Jurkat, Clone E6-1 (cell line): Measurements from ENCODE around the gene ERAL1. TPM values are rescaled to one million over a fixed set of nuclear protein-coding genes. Genes with fewer than 3 reads are reported as not detected.
"Not testable (repeated sequence)": the region's sequence is repeated elsewhere in the genome, so short reads cannot be mapped to it uniquely, and the experiment has no call there.

Experiments used
- DNase-seq: peaks from one replicate; pipeline ENCODE4 v3.0.0-alpha.2; 2011; ENCODE audit warnings: low read depth, low spot score
- H3K4me3 ChIP-seq: 2 replicates; pipeline ENCODE4 v1.5.1; 2011; ENCODE audit warnings: mild to moderate bottlenecking, low read length, control low read depth, moderate library complexity
- polyA plus RNA-seq: library from polyadenylated mRNA; unstranded; fragments of >200 nt; gene quantifications from one replicate; pipeline ENCODE4 v1.2.1, GENCODE V29; 2012; ENCODE audit warnings: missing spikeins; ENCODE audit not compliant: insufficient read length, insufficient read depth

ERAL1 gene
- 83.4 TPM for polyA plus RNA-seq

- peak within 1 kb of the TSS; percentile 94 for H3K4me3 ChIP-seq
- peak; percentile 82 for DNase-seq
Measured at GRCh38 chr17:28854457-28855335, at the start of gene ERAL1. Gene ERAL1, plus strand, starts transcription at chr17:28855016. Its CDS starts 19 bp downstream, at chr17:28855035.

GRCh38 chr17:28807925-28808634 is 46.7 kb upstream of the ERAL1 start:
- no peak for DNase-seq
- no peak overlapping the region for H3K4me3 ChIP-seq

GRCh38 chr17:28810437-28810836 is 44.4 kb upstream of the ERAL1 start:
- no peak for DNase-seq
- H3K4me3 ChIP-seq: no peak overlapping the region

GRCh38 chr17:28811651-28812090 is 43.1 kb upstream of the ERAL1 start:
- DNase-seq: peak; percentile 27
- peak overlapping the region; percentile 87 for H3K4me3 ChIP-seq

- H3K4me3 ChIP-seq: peak overlapping the region; percentile 87
- DNase-seq: peak; percentile 94
Measured at GRCh38 chr17:28812091-28812747, 42.6 kb upstream of the ERAL1 start.

GRCh38 chr17:28812748-28813377 is 42.0 kb upstream of the ERAL1 start:
- peak; percentile 78 for DNase-seq
- peak overlapping the region; percentile 87 for H3K4me3 ChIP-seq

- no peak for DNase-seq
Measured at GRCh38 chr17:28816540-28816939, 38.3 kb upstream of the ERAL1 start.

GRCh38 chr17:28818819-28819221 is 36.0 kb upstream of the ERAL1 start:
- DNase-seq: no peak
- H3K4me3 ChIP-seq: no peak overlapping the region

More at GRCh38 chr17:28816540-28816939, 38.3 kb upstream of the ERAL1 start:
- no peak overlapping the region for H3K4me3 ChIP-seq

GRCh38 chr17:28819582-28819981 is 35.2 kb upstream of the ERAL1 start:
- DNase-seq: no peak
- no peak overlapping the region for H3K4me3 ChIP-seq

GRCh38 chr17:28827672-28828071 is 27.1 kb upstream of the ERAL1 start:
- DNase-seq: no peak
- no peak overlapping the region for H3K4me3 ChIP-seq

GRCh38 chr17:28828294-28829040 is 26.3 kb upstream of the ERAL1 start:
- no peak for DNase-seq

GRCh38 chr17:28834420-28834819 is 20.4 kb upstream of the ERAL1 start:
- no peak for DNase-seq
- H3K4me3 ChIP-seq: no peak overlapping the region

More at GRCh38 chr17:28828294-28829040, 26.3 kb upstream of the ERAL1 start:
- H3K4me3 ChIP-seq: no peak overlapping the region

- not testable (repeated sequence) for DNase-seq, H3K4me3 ChIP-seq
Measured at GRCh38 chr17:28836541-28836940, 18.3 kb upstream of the ERAL1 start.

GRCh38 chr17:28839221-28839620 is 15.6 kb upstream of the ERAL1 start:
- no peak for DNase-seq
- no peak overlapping the region for H3K4me3 ChIP-seq

GRCh38 chr17:28841901-28842281 is 12.9 kb upstream of the ERAL1 start:
- DNase-seq: no peak
- H3K4me3 ChIP-seq: peak overlapping the region; percentile 76

- H3K4me3 ChIP-seq: peak within 1 kb of the TSS; percentile 76
- peak; percentile 70 for DNase-seq
Measured at GRCh38 chr17:28842282-28843012, 12.4 kb upstream of the ERAL1 start, which contains the start of gene FAM222B. Gene FAM222B, minus strand, starts transcription at chr17:28842790. Its CDS starts 76,123 bp downstream, at chr17:28766667.

- DNase-seq: no peak
- H3K4me3 ChIP-seq: no peak overlapping the region
Measured at GRCh38 chr17:28843816-28844148, 11.0 kb upstream of the ERAL1 start.

GRCh38 chr17:28846231-28846630 is 8.6 kb upstream of the ERAL1 start:
- H3K4me3 ChIP-seq: no peak overlapping the region
- no peak for DNase-seq
